Upper lobe of left lung (tissue), 4 donors: ENCODE measurements around the gene ASCL5.

Experiments
- EP300 ChIP-seq, 4 donors: sonication (generic); formaldehyde crosslinking; IDR thresholded peaks; one replicate each; pipeline ENCODE4 v1.5.1; 2017; ENCODE audit warnings: antibody characterized with exemption in 4 of 4, control low read depth in 2 of 4
- POLR2A ChIP-seq, 4 donors: fragments of 450-650 bp; IDR thresholded peaks; one replicate each; pipeline ENCODE4 v1.5.1; 2016 to 2017; ENCODE audit warnings: antibody characterized with exemption in 4 of 4, mild to moderate bottlenecking in 2 of 4
- POLR2AphosphoS5 ChIP-seq, 2 donors: sonication (generic); formaldehyde crosslinking; IDR thresholded peaks; one replicate each; pipeline ENCODE4 v1.5.1; 2017; ENCODE audit warnings: antibody characterized with exemption in 2 of 2
- TF ChIP-seq, protein P1 (sequence below), 6 experiments: fragments of 450-650 bp in 4 of 6; fragments of 200-600 bp in 2 of 6; sonication (generic) in 2 of 6; IDR thresholded peaks; one replicate each; pipeline ENCODE4 v1.5.1; 2016 to 2019; ENCODE audit warnings: antibody characterized with exemption in 6 of 6

DNA sequence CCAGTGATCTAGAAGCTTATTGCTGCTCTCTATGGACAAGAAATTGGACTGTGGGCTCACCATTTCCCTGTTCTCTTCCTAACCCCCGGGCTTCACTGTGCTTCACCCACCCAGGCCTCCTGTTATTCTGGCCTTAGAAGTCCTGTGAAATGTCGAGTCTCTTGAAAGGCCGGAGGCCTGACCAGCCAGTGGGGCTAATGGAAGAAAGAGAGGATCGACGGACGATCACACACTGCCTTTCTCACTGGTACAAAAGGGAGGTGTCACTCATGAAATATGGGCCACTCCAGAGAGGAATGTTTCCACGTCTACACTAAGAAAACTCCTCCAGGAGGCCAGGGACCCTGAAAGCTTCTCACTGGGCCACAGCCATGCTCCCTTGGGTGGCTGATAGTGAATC is 50.9 kb downstream of the ASCL5 start:
- TF ChIP-seq, protein P1, sequence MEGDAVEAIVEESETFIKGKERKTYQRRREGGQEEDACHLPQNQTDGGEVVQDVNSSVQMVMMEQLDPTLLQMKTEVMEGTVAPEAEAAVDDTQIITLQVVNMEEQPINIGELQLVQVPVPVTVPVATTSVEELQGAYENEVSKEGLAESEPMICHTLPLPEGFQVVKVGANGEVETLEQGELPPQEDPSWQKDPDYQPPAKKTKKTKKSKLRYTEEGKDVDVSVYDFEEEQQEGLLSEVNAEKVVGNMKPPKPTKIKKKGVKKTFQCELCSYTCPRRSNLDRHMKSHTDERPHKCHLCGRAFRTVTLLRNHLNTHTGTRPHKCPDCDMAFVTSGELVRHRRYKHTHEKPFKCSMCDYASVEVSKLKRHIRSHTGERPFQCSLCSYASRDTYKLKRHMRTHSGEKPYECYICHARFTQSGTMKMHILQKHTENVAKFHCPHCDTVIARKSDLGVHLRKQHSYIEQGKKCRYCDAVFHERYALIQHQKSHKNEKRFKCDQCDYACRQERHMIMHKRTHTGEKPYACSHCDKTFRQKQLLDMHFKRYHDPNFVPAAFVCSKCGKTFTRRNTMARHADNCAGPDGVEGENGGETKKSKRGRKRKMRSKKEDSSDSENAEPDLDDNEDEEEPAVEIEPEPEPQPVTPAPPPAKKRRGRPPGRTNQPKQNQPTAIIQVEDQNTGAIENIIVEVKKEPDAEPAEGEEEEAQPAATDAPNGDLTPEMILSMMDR (IDR thresholded peaks at IDR 0.05) = no peak
- TF ChIP-seq POLR2AphosphoS5 (IDR thresholded peaks at IDR 0.05) (no peak), POLR2A (IDR thresholded peaks at IDR 0.05) (no peak), EP300 (IDR thresholded peaks at IDR 0.05) (no peak)
